ENCODE data around the gene LRP11. TPM values are rescaled to one million over a fixed set of nuclear protein-coding genes. Genes with fewer than 3 reads are reported as not detected.

The LRP11 gene
- total and polyA plus RNA-seq, 5 donors from 2014 or later = 0.42 to 1.3 (median 0.64) TPM

GRCh38 chr6:149843051-149843633 is 21.0 kb downstream of the LRP11 start:
- DNase-seq (no peak), ATAC-seq (ENCODE audit: low read depth in 2 of 2) (no peak)
- no peaks in the 10 kb centered on the region for H3K4me1 ChIP-seq (ENCODE audit: control insufficient read depth, insufficient read depth, low read length, poor library complexity, severe bottlenecking)
- H3K36me3 Mint-ChIP-seq = no peaks in the 10 kb centered on the region
- H3K27ac Mint-ChIP-seq = no peak overlapping the region
- H3K9me3 ChIP-seq (ENCODE audit: control insufficient read depth in 2 of 2, low read length in 2 of 2) = no peaks in the 10 kb centered on the region
- no peak overlapping the region for H3K27ac ChIP-seq (ENCODE audit: insufficient read depth, low read length, poor library complexity, severe bottlenecking)
- peaks cover 6% of the 10 kb centered on the region for H3K27me3 Mint-ChIP-seq
- H3K27me3 ChIP-seq (ENCODE audit: control insufficient read depth, insufficient read depth, low read length) = no peaks in the 10 kb centered on the region
- H3K9me3 Mint-ChIP-seq = no peaks in the 10 kb centered on the region
- no peak overlapping the region for H3K4me3 ChIP-seq (ENCODE audit: low read depth, low read length)
- no peaks in the 10 kb centered on the region for H3K36me3 ChIP-seq (ENCODE audit: control insufficient read depth, insufficient read depth, low read length)
- peaks cover 0 to 2% (median 0%) of the 10 kb centered on the region in 4 donors for H3K4me1 Mint-ChIP-seq
- H3K4me3 Mint-ChIP-seq = no peak overlapping the region

GRCh38 chr6:149842331-149842730 is 21.8 kb downstream of the LRP11 start:
- ATAC-seq (ENCODE audit: low read depth in 2 of 2) = no peak
- Histone ChIP-seq H3K9me3 (ENCODE audit: control insufficient read depth in 2 of 2, low read length in 2 of 2) (no peaks in the 10 kb centered on the region), H3K27me3 (ENCODE audit: control insufficient read depth, insufficient read depth, low read length) (no peaks in the 10 kb centered on the region), H3K36me3 (ENCODE audit: control insufficient read depth, insufficient read depth, low read length) (no peaks in the 10 kb centered on the region), H3K27ac (ENCODE audit: insufficient read depth, low read length, poor library complexity, severe bottlenecking) (no peak overlapping the region), H3K4me3 (ENCODE audit: low read depth, low read length) (no peak overlapping the region), H3K4me1 (ENCODE audit: control insufficient read depth, insufficient read depth, low read length, poor library complexity, severe bottlenecking) (no peaks in the 10 kb centered on the region)
- Mint-ChIP-seq H3K4me1 (peaks cover 0 to 2% (median 0%) of the 10 kb centered on the region in 4 donors), H3K9me3 (peaks cover 0 to 1% (median 0%) of the 10 kb centered on the region in 7 donors), H3K27ac (peak overlapping the region in 1 of 3 donors; percentile 29), H3K36me3 (no peaks in the 10 kb centered on the region), H3K4me3 (no peak overlapping the region), H3K27me3 (peaks cover 6% of the 10 kb centered on the region)
- no peak for DNase-seq

GRCh38 chr6:149840345-149841075 is 23.6 kb downstream of the LRP11 start:
- Histone ChIP-seq H3K36me3 (ENCODE audit: control insufficient read depth, insufficient read depth, low read length) (no peaks in the 10 kb centered on the region), H3K4me3 (ENCODE audit: low read depth, low read length) (no peak overlapping the region), H3K4me1 (ENCODE audit: control insufficient read depth, insufficient read depth, low read length, poor library complexity, severe bottlenecking) (no peaks in the 10 kb centered on the region), H3K9me3 (ENCODE audit: control insufficient read depth in 2 of 2, low read length in 2 of 2) (no peaks in the 10 kb centered on the region), H3K27me3 (ENCODE audit: control insufficient read depth, insufficient read depth, low read length) (peaks cover 3% of the 10 kb centered on the region), H3K27ac (ENCODE audit: insufficient read depth, low read length, poor library complexity, severe bottlenecking) (no peak overlapping the region)
- H3K27me3 Mint-ChIP-seq = peaks cover 9% of the 10 kb centered on the region
- ATAC-seq (ENCODE audit: low read depth in 2 of 2) (no peak), DNase-seq (peak in 1 of 3 donors; percentile 56)
- peaks cover 0 to 1% (median 0%) of the 10 kb centered on the region in 7 donors for H3K9me3 Mint-ChIP-seq
- H3K4me1 Mint-ChIP-seq = no peaks in the 10 kb centered on the region
- H3K36me3 Mint-ChIP-seq = no peaks in the 10 kb centered on the region
- H3K27ac Mint-ChIP-seq = no peak overlapping the region
- H3K4me3 Mint-ChIP-seq = no peak overlapping the region

- H3K9me3 Mint-ChIP-seq = peaks cover 0 to 1% (median 0%) of the 10 kb centered on the region in 7 donors
- H3K4me3 Mint-ChIP-seq = no peak overlapping the region
These were observed 29.4 kb downstream of the LRP11 start for GRCh38 chr6:149834513-149835481.

GRCh38 chr6:149833651-149834050 is 30.5 kb downstream of the LRP11 start:
- H3K4me1 Mint-ChIP-seq = peaks cover 2 to 6% (median 4%) of the 10 kb centered on the region in 4 donors
- no peaks in the 10 kb centered on the region for H3K36me3 ChIP-seq (ENCODE audit: control insufficient read depth, insufficient read depth, low read length)
- H3K27ac Mint-ChIP-seq = no peak overlapping the region

More at GRCh38 chr6:149834513-149835481, 29.4 kb downstream of the LRP11 start:
- H3K27ac Mint-ChIP-seq = no peak overlapping the region
- Histone ChIP-seq H3K9me3 (ENCODE audit: control insufficient read depth in 2 of 2, low read length in 2 of 2) (no peaks in the 10 kb centered on the region), H3K36me3 (ENCODE audit: control insufficient read depth, insufficient read depth, low read length) (no peaks in the 10 kb centered on the region), H3K4me3 (ENCODE audit: low read depth, low read length) (no peak overlapping the region), H3K27me3 (ENCODE audit: control insufficient read depth, insufficient read depth, low read length) (peaks cover 3% of the 10 kb centered on the region), H3K27ac (ENCODE audit: insufficient read depth, low read length, poor library complexity, severe bottlenecking) (no peak overlapping the region), H3K4me1 (ENCODE audit: control insufficient read depth, insufficient read depth, low read length, poor library complexity, severe bottlenecking) (no peaks in the 10 kb centered on the region)
- H3K36me3 Mint-ChIP-seq = no peaks in the 10 kb centered on the region
- peaks cover 16% of the 10 kb centered on the region for H3K27me3 Mint-ChIP-seq
- H3K4me1 Mint-ChIP-seq = peaks cover 2 to 6% (median 4%) of the 10 kb centered on the region in 4 donors
- peak; percentile 66 to 74 for ATAC-seq (ENCODE audit: low read depth in 2 of 2)
- peak; percentile 58 to 80 (median 73) for DNase-seq

GRCh38 chr6:149831308-149831820 is 32.8 kb downstream of the LRP11 start:
- no peaks in the 10 kb centered on the region for H3K36me3 ChIP-seq (ENCODE audit: control insufficient read depth, insufficient read depth, low read length)
- H3K4me1 ChIP-seq (ENCODE audit: control insufficient read depth, insufficient read depth, low read length, poor library complexity, severe bottlenecking) = no peaks in the 10 kb centered on the region
- H3K4me3 ChIP-seq (ENCODE audit: low read depth, low read length) = no peak overlapping the region
- Mint-ChIP-seq H3K27me3 (peaks cover 8% of the 10 kb centered on the region), H3K4me3 (no peak overlapping the region), H3K4me1 (peaks cover 2 to 6% (median 4%) of the 10 kb centered on the region in 4 donors), H3K27ac (no peak overlapping the region), H3K36me3 (no peaks in the 10 kb centered on the region), H3K9me3 (no peaks in the 10 kb centered on the region)
- H3K27ac ChIP-seq (ENCODE audit: insufficient read depth, low read length, poor library complexity, severe bottlenecking) = no peak overlapping the region
- no peak for DNase-seq
- H3K27me3 ChIP-seq (ENCODE audit: control insufficient read depth, insufficient read depth, low read length) = no peaks in the 10 kb centered on the region
- H3K9me3 ChIP-seq (ENCODE audit: control insufficient read depth in 2 of 2, low read length in 2 of 2) = no peaks in the 10 kb centered on the region
- no peak for ATAC-seq (ENCODE audit: low read depth in 2 of 2)

More at GRCh38 chr6:149833651-149834050, 30.5 kb downstream of the LRP11 start:
- Histone ChIP-seq H3K27me3 (ENCODE audit: control insufficient read depth, insufficient read depth, low read length) (peaks cover 3% of the 10 kb centered on the region), H3K9me3 (ENCODE audit: control insufficient read depth in 2 of 2, low read length in 2 of 2) (no peaks in the 10 kb centered on the region), H3K4me3 (ENCODE audit: low read depth, low read length) (no peak overlapping the region), H3K4me1 (ENCODE audit: control insufficient read depth, insufficient read depth, low read length, poor library complexity, severe bottlenecking) (no peaks in the 10 kb centered on the region), H3K27ac (ENCODE audit: insufficient read depth, low read length, poor library complexity, severe bottlenecking) (no peak overlapping the region)
- Mint-ChIP-seq H3K4me3 (no peak overlapping the region), H3K9me3 (peaks cover 0 to 1% (median 0%) of the 10 kb centered on the region in 7 donors), H3K27me3 (peaks cover 11% of the 10 kb centered on the region), H3K36me3 (no peaks in the 10 kb centered on the region)
- ATAC-seq (ENCODE audit: low read depth in 2 of 2) (no peak), DNase-seq (no peak)

GRCh38 chr6:149830731-149831307 is 33.3 kb downstream of the LRP11 start:
- H3K27ac Mint-ChIP-seq = no peak overlapping the region
- H3K27me3 Mint-ChIP-seq = peaks cover 12% of the 10 kb centered on the region
- Histone ChIP-seq H3K36me3 (ENCODE audit: control insufficient read depth, insufficient read depth, low read length) (no peaks in the 10 kb centered on the region), H3K27ac (ENCODE audit: insufficient read depth, low read length, poor library complexity, severe bottlenecking) (no peak overlapping the region), H3K27me3 (ENCODE audit: control insufficient read depth, insufficient read depth, low read length) (no peaks in the 10 kb centered on the region), H3K4me3 (ENCODE audit: low read depth, low read length) (no peak overlapping the region), H3K9me3 (ENCODE audit: control insufficient read depth in 2 of 2, low read length in 2 of 2) (no peaks in the 10 kb centered on the region), H3K4me1 (ENCODE audit: control insufficient read depth, insufficient read depth, low read length, poor library complexity, severe bottlenecking) (no peaks in the 10 kb centered on the region)
- H3K9me3 Mint-ChIP-seq = no peaks in the 10 kb centered on the region
- H3K36me3 Mint-ChIP-seq = no peaks in the 10 kb centered on the region
- no peak for ATAC-seq (ENCODE audit: low read depth in 2 of 2)
- H3K4me1 Mint-ChIP-seq = peaks cover 2 to 6% (median 4%) of the 10 kb centered on the region in 4 donors
- no peak overlapping the region for H3K4me3 Mint-ChIP-seq
- no peak for DNase-seq

All from CD4-positive, CD25-positive, alpha-beta regulatory T cell (primary cell).